HepG2 (cell line): ENCODE measurements around the gene CA12.

Experiments used
- KLF13 ChIP-seq: sonication (generic); formaldehyde crosslinking; IDR thresholded peaks from 2 replicates; pipeline ENCODE4 v1.4.0; 2020; ENCODE audit warnings: mild to moderate bottlenecking, missing genetic modification reagents
- MYC ChIP-seq: sonication (generic); formaldehyde crosslinking; IDR thresholded peaks from 2 replicates; pipeline ENCODE4 v1.9.0; 2021; ENCODE audit warnings: missing genetic modification reagents, borderline replicate concordance
- POLR2AphosphoS2 ChIP-seq: IDR thresholded peaks from 2 replicates; pipeline ENCODE4 v1.6.1; 2011; ENCODE audit warnings: low read depth, low read length, improper control_type of control experiment
- TCF7L2 ChIP-seq: IDR thresholded peaks from 2 replicates; pipeline ENCODE4 v1.6.1; 2011; ENCODE audit warnings: mild to moderate bottlenecking, low read depth, low read length, moderate library complexity
- ZNF296 ChIP-seq: sonication (generic); formaldehyde crosslinking; conservative IDR thresholded peaks from 2 replicates; pipeline ENCODE4 v1.5.0; 2020; ENCODE audit warnings: mild to moderate bottlenecking, missing genetic modification reagents
- TF ChIP-seq, protein P1 (sequence below): sonication (generic); formaldehyde crosslinking; conservative IDR thresholded peaks from 2 replicates; pipeline ENCODE4 v1.4.0; 2020; ENCODE audit warnings: missing genetic modification reagents

GRCh38 chr15:63391669-63392360, 10.2 kb upstream of the CA12 start:
- TF ChIP-seq TCF7L2 = no peak
- TF ChIP-seq ZNF296 (CRISPR knock-in tag) = no peak
- no peak for TF ChIP-seq KLF13 (CRISPR knock-in tag)
- TF ChIP-seq MYC (CRISPR knock-in tag) = no peak
- TF ChIP-seq, protein P1, sequence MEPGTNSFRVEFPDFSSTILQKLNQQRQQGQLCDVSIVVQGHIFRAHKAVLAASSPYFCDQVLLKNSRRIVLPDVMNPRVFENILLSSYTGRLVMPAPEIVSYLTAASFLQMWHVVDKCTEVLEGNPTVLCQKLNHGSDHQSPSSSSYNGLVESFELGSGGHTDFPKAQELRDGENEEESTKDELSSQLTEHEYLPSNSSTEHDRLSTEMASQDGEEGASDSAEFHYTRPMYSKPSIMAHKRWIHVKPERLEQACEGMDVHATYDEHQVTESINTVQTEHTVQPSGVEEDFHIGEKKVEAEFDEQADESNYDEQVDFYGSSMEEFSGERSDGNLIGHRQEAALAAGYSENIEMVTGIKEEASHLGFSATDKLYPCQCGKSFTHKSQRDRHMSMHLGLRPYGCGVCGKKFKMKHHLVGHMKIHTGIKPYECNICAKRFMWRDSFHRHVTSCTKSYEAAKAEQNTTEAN (CRISPR knock-in tag) = no peak
- no peak for TF ChIP-seq POLR2AphosphoS2
